Transverse colon (tissue), 4 donors: ENCODE data around the gene TBX1.

ENCODE experiments used
- POLR2A ChIP-seq: fragments of 450-650 bp; IDR thresholded peaks from one replicate; pipeline ENCODE4 v1.6.1; 2016; ENCODE audit warnings: antibody characterized with exemption, mild to moderate bottlenecking, moderate library complexity
- POLR2AphosphoS5 ChIP-seq, 3 donors: sonication (generic); formaldehyde crosslinking; IDR thresholded peaks; one replicate each; pipeline ENCODE4 v1.6.1; 2016; ENCODE audit warnings: antibody characterized with exemption in 3 of 3
- TF ChIP-seq, protein P1 (sequence below), 5 experiments: fragments of 200-600 bp in 3 of 5; fragments of 450-650 bp in 2 of 5; sonication (generic) in 3 of 5; IDR thresholded peaks; 1 replicate in 2 of 5; 2 replicates in 3 of 5; pipeline ENCODE4 v1.5.1; 2016 to 2017; ENCODE audit warnings: antibody characterized with exemption in 5 of 5, inconsistent platforms in 3 of 5, mild to moderate bottlenecking in 2 of 5, moderate library complexity in 1 of 5

DNA sequence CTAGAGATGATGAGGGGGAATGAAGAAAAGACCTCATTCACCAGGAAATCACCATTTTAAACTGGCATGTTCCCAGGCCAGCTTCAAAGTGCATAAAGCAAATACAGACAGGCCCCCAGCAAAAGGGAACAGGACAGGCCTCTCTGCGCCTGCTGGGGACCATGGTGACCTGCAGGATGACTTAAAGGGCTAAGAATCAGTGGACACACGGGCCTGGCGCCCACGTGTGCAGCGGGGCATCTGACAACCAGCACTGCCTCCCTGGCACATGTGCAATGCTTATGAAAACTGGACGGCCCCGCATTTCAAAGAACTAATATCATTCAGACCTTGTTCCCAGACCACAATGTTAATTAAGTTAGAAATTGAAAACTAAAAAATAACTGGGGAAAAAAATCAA, 35.6 kb downstream of the TBX1 start:
- TF ChIP-seq, protein P1, sequence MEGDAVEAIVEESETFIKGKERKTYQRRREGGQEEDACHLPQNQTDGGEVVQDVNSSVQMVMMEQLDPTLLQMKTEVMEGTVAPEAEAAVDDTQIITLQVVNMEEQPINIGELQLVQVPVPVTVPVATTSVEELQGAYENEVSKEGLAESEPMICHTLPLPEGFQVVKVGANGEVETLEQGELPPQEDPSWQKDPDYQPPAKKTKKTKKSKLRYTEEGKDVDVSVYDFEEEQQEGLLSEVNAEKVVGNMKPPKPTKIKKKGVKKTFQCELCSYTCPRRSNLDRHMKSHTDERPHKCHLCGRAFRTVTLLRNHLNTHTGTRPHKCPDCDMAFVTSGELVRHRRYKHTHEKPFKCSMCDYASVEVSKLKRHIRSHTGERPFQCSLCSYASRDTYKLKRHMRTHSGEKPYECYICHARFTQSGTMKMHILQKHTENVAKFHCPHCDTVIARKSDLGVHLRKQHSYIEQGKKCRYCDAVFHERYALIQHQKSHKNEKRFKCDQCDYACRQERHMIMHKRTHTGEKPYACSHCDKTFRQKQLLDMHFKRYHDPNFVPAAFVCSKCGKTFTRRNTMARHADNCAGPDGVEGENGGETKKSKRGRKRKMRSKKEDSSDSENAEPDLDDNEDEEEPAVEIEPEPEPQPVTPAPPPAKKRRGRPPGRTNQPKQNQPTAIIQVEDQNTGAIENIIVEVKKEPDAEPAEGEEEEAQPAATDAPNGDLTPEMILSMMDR (IDR thresholded peaks at IDR 0.05) = no peak
- no peak for TF ChIP-seq POLR2AphosphoS5 (IDR thresholded peaks at IDR 0.05)
- TF ChIP-seq POLR2A = no peak
